ENCODE measurements around the gene FGR. TPM values are rescaled to one million over a fixed set of nuclear protein-coding genes. Genes with fewer than 3 reads are reported as not detected.

FGR gene
- total and polyA plus RNA-seq, 2 of the 13 experiments (the other 11 are each of a cell fraction or from before 2014, with no cell fraction given) = not detected

DNA sequence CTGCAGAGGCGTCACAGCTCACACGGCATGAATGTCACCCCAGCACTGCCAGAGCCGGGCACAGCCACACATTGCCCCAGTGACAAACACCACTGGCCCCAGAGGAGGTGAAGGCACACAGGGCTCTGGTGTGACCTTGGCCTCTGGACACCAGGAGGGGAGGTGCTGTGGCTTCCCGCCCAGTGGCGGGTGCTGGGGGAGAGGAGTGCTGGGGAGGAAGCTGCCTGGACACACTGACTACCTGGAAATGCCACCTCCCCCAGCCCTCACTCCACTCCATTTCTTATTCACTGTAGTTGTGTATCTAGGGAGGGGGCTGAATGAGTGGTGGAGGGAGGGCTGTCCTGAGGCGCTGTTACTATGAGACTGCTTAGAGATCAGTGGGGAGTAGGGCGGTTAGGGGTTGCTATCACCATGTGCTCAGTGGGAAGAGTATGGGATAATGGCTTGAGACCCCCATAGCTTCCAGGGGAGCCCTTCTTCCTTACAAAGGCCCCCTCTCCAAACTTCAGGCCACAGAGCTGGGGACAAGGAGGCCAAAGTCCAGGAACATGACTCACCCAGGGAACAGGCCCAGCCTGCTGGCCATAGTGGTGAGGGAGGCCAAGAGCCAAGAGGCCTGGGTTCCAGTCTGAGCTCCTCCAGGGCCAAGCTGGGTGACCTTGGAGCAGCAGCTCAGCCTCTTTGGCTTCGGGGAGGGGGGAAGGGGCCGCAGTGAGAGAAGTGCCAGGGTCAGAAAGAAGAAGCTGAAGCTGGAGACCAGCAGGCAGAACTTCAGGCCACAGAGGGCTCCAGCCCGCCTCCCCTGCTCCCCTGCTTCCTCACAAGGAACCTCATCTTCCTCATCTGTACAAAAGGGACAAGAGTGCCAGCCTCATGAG, 71.2 kb downstream of the FGR start:
- WGBS (ENCODE audit: low lambda C conversion rate) = 15% methylated on average over 6 of the region's 10 CpGs
- CTCF ChIA-PET (ENCODE audit: low intra/inter-chr PET ratio, low total read pairs) = no interaction called here
- TF ChIP-seq ZZZ3 (CRISPR knock-in tag; IDR thresholded peaks at IDR 0.05; ENCODE audit: borderline replicate concordance) (no peak), GLMP (CRISPR knock-in tag; IDR thresholded peaks at IDR 0.05; ENCODE audit: borderline replicate concordance) (no peak), ZNF543 (CRISPR knock-in tag; IDR thresholded peaks at IDR 0.05) (no peak), NFIB (CRISPR knock-in tag; IDR thresholded peaks at IDR 0.05; ENCODE audit: borderline replicate concordance) (no peak), MYNN (CRISPR knock-in tag; IDR thresholded peaks at IDR 0.05; ENCODE audit: low read depth) (0 out of 2 replicates have a peak, but pooled peaks have one; percentile 56), ZNF382 (CRISPR knock-in tag; IDR thresholded peaks at IDR 0.05; ENCODE audit: borderline replicate concordance) (no peak), KLF6 (CRISPR knock-in tag; IDR thresholded peaks at IDR 0.05) (no peak), NFYC (CRISPR knock-in tag; IDR thresholded peaks at IDR 0.05) (no peak), KDM5A (IDR thresholded peaks at IDR 0.05; ENCODE audit: borderline replicate concordance, low read length) (peak; percentile 56; the same call in 1 of the 2 replicates), ESRRA (CRISPR knock-in tag; IDR thresholded peaks at IDR 0.05; ENCODE audit: low read depth) (peak; percentile 98), RBAK (CRISPR knock-in tag; IDR thresholded peaks at IDR 0.05) (0 out of 2 replicates have a peak, but pooled peaks have one; percentile 55), KDM6A (CRISPR knock-in tag; IDR thresholded peaks at IDR 0.05; ENCODE audit: low read depth) (peak; percentile 92), SRSF4 (IDR thresholded peaks at IDR 0.05; ENCODE audit: low read depth, low read length, poor library complexity, severe bottlenecking) (no peak), SKIL (CRISPR knock-in tag; IDR thresholded peaks at IDR 0.05; ENCODE audit: borderline replicate concordance) (peak; percentile 90), HNRNPLL (IDR thresholded peaks at IDR 0.05; ENCODE audit: low read depth, low read length, poor library complexity, severe bottlenecking) (peak; percentile 52)
- TF ChIP-seq, protein P1, sequence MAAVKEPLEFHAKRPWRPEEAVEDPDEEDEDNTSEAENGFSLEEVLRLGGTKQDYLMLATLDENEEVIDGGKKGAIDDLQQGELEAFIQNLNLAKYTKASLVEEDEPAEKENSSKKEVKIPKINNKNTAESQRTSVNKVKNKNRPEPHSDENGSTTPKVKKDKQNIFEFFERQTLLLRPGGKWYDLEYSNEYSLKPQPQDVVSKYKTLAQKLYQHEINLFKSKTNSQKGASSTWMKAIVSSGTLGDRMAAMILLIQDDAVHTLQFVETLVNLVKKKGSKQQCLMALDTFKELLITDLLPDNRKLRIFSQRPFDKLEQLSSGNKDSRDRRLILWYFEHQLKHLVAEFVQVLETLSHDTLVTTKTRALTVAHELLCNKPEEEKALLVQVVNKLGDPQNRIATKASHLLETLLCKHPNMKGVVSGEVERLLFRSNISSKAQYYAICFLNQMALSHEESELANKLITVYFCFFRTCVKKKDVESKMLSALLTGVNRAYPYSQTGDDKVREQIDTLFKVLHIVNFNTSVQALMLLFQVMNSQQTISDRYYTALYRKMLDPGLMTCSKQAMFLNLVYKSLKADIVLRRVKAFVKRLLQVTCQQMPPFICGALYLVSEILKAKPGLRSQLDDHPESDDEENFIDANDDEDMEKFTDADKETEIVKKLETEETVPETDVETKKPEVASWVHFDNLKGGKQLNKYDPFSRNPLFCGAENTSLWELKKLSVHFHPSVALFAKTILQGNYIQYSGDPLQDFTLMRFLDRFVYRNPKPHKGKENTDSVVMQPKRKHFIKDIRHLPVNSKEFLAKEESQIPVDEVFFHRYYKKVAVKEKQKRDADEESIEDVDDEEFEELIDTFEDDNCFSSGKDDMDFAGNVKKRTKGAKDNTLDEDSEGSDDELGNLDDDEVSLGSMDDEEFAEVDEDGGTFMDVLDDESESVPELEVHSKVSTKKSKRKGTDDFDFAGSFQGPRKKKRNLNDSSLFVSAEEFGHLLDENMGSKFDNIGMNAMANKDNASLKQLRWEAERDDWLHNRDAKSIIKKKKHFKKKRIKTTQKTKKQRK (IDR thresholded peaks at IDR 0.05; ENCODE audit: low read length) = no peak

More for the DNA sequence above, 71.2 kb downstream of the FGR start:
- peak overlapping the region; percentile 95 for H3K27ac ChIP-seq (ENCODE audit: extremely low read length, insufficient read depth, low read length)
- BruUV-seq (replicated peaks) = TSS peak; percentile 93
- H3K27me3 ChIP-seq (ENCODE audit: control insufficient read depth in 1 of 2, insufficient read depth in 2 of 2, low read length in 2 of 2) = no peaks in the 10 kb centered on the region
- in situ Hi-C loops (cut with HindIII; ENCODE audit: extremely low pct_ligation_motif_present, low pct_unique_long_range_greater_than_20kb) (no loop called here), intact Hi-C loops (cut with micrococcal nuclease; ENCODE audit: unreplicated experiment) (loop anchor here (5.0 kb wide), 1 partner anchor 98 kb away; no protein-coding TSS in a partner anchor)
- peak overlapping the region in 2 of 3 experiments; percentile 8 to 57; a peak in 2 of 6 replicates for H3K4me3 ChIP-seq (replicated peaks in 1 of 3; ENCODE audit: insufficient read depth in 1 of 3, low read depth in 2 of 3, low read length in 3 of 3)
- peak; percentile 82 for ATAC-seq
- H3K79me2 ChIP-seq (ENCODE audit: insufficient read depth, low read length) = peaks cover 19% of the 10 kb centered on the region
- no peaks in the 10 kb centered on the region for H4K20me1 ChIP-seq (ENCODE audit: insufficient read depth, low read length)
- FAIRE-seq = peak; percentile 99
- H3K4me1 ChIP-seq (ENCODE audit: insufficient read depth, low read length) = peaks cover 83% of the 10 kb centered on the region
- peak overlapping the region; percentile 86 for H3K4me2 ChIP-seq (ENCODE audit: low read depth, low read length)
- no peaks in the 10 kb centered on the region for H3K9me3 ChIP-seq (ENCODE audit: low read length)
- H3K9ac ChIP-seq (ENCODE audit: insufficient read depth, low read depth, low read length) = peak overlapping the region; percentile 76
- peaks cover 0 to 5% of the 10 kb centered on the region in 2 experiments; a peak in 1 of 5 replicates for H3K36me3 ChIP-seq (replicated peaks in 1 of 2; ENCODE audit: control insufficient read depth in 1 of 2, insufficient read depth in 2 of 2, low read length in 2 of 2)
- POLR2A ChIA-PET = interaction anchor here (0.7 to 3.4 kb wide), 26 partner anchors 9 to 257 kb away, joined by 3 to 48 read pairs (median 6); partner anchors contain the start of genes AHDC1, FAM76A, IFI6 and WASF2
- DNase-seq (ENCODE audit: low spot score) = peak; percentile 95
- no peak overlapping the region for H2AFZ ChIP-seq (ENCODE audit: low read length)
